GM12874 (cell line): ENCODE data around the gene ANTXR2.

Source experiments
- CTCF ChIP-seq: IDR thresholded peaks from 2 replicates; pipeline ENCODE4 v1.5.1; 2011; ENCODE audit warnings: low read depth, mild to moderate bottlenecking, control low read depth, low read length, moderate library complexity; ENCODE audit not compliant: insufficient read depth

ANTXR2 gene

GRCh38 chr4:80008351-80008750 lies 64.7 kb downstream of the ANTXR2 start:
- TF ChIP-seq CTCF: no peak

GRCh38 chr4:80007745-80008149 lies 65.3 kb downstream of the ANTXR2 start:
- no peak for TF ChIP-seq CTCF

- TF ChIP-seq CTCF: no peak
Measured at GRCh38 chr4:80006935-80007744, 65.9 kb downstream of the ANTXR2 start.

GRCh38 chr4:80005863-80006262 lies 67.2 kb downstream of the ANTXR2 start:
- no peak for TF ChIP-seq CTCF

GRCh38 chr4:80004319-80004718 lies 68.7 kb downstream of the ANTXR2 start:
- TF ChIP-seq CTCF: no peak

- no peak for TF ChIP-seq CTCF
Measured at GRCh38 chr4:79998201-79998600, 74.8 kb downstream of the ANTXR2 start.

GRCh38 chr4:79996851-79997250 lies 76.2 kb downstream of the ANTXR2 start:
- TF ChIP-seq CTCF: no peak
